ENCODE results near the gene SOD3. TPM values are rescaled to one million over a fixed set of nuclear protein-coding genes. Genes with fewer than 3 reads are reported as not detected.

The SOD3 gene
- total and polyA plus RNA-seq, 2 of the 13 experiments (the other 11 are each of a cell fraction or from before 2014, with no cell fraction given) = 0.04 TPM; not detected in 1

DNA sequence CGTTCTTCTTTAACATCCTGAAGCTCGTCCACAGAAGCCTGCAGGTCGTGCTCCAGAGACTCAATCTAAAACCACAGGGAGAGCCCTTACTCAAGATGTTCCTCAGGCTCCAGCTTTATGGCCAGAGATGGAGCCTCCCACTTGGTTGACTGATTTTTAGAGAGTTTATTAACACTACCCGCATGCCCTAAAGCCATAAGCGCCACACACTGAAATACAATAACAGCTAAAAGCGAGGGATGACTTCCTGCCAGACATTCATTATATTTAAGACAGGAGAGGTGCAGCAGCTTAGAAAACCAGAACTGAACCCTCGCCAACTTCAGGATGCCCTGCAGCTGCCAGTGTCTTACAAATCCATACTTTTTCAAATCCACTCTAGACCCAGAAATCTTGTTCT is 42.0 kb downstream of the SOD3 start:
- no peak overlapping the region for H3K4me2 ChIP-seq (ENCODE audit: low read depth, low read length)
- intact Hi-C loops (cut with micrococcal nuclease; ENCODE audit: unreplicated experiment) = no loop called here
- no peaks in the 10 kb centered on the region for H3K36me3 ChIP-seq (replicated peaks in 1 of 2; ENCODE audit: control insufficient read depth in 1 of 2, insufficient read depth in 2 of 2, low read length in 2 of 2)
- 41% methylated on average over 7 of the region's 7 CpGs for WGBS (ENCODE audit: low lambda C conversion rate)
- no peak for ATAC-seq
- CTCF ChIA-PET (ENCODE audit: low intra/inter-chr PET ratio, low total read pairs) = no interaction called here
- no TSS peak for BruUV-seq (replicated peaks)
- H3K9me3 ChIP-seq (ENCODE audit: low read length) = no peaks in the 10 kb centered on the region
- no peak for DNase-seq (ENCODE audit: low spot score)
- POLR2A ChIA-PET = no interaction called here
- no peak overlapping the region for H3K9ac ChIP-seq (ENCODE audit: insufficient read depth, low read depth, low read length)
- H4K20me1 ChIP-seq (ENCODE audit: insufficient read depth, low read length) = no peaks in the 10 kb centered on the region
- H3K4me1 ChIP-seq (ENCODE audit: insufficient read depth, low read length) = peaks cover 10% of the 10 kb centered on the region
- no peak overlapping the region for H3K4me3 ChIP-seq (replicated peaks in 1 of 3; ENCODE audit: insufficient read depth in 1 of 3, low read depth in 2 of 3, low read length in 3 of 3)
- no peak overlapping the region for H3K27ac ChIP-seq (ENCODE audit: extremely low read length, insufficient read depth, low read length)
- no peak for FAIRE-seq
- no peak overlapping the region for H2AFZ ChIP-seq (ENCODE audit: low read length)
- H3K27me3 ChIP-seq (ENCODE audit: control insufficient read depth in 1 of 2, insufficient read depth in 2 of 2, low read length in 2 of 2) = no peaks in the 10 kb centered on the region
- no peaks in the 10 kb centered on the region for H3K79me2 ChIP-seq (ENCODE audit: insufficient read depth, low read length)
- in situ Hi-C loops (cut with HindIII; ENCODE audit: extremely low pct_ligation_motif_present, low pct_unique_long_range_greater_than_20kb) = no loop called here
- TF ChIP-seq MEF2D (CRISPR knock-in tag; IDR thresholded peaks at IDR 0.05) = no peak
- TF ChIP-seq SALL2 (CRISPR knock-in tag; IDR thresholded peaks at IDR 0.05) = no peak
- no peak for TF ChIP-seq RARA (CRISPR knock-in tag; IDR thresholded peaks at IDR 0.05)
- no peak for TF ChIP-seq ZNF639 (CRISPR knock-in tag; conservative IDR thresholded peaks at IDR 0.05)
- TF ChIP-seq ZNF792 (CRISPR knock-in tag; IDR thresholded peaks at IDR 0.05) = no peak
- TF ChIP-seq ZNF143 (CRISPR knock-in tag; IDR thresholded peaks at IDR 0.05) = no peak
- no peak for TF ChIP-seq SIN3B (IDR thresholded peaks at IDR 0.05; ENCODE audit: low read length)
- TF ChIP-seq ZZZ3 (CRISPR knock-in tag; IDR thresholded peaks at IDR 0.05; ENCODE audit: borderline replicate concordance) = no peak
- TF ChIP-seq, protein P1, sequence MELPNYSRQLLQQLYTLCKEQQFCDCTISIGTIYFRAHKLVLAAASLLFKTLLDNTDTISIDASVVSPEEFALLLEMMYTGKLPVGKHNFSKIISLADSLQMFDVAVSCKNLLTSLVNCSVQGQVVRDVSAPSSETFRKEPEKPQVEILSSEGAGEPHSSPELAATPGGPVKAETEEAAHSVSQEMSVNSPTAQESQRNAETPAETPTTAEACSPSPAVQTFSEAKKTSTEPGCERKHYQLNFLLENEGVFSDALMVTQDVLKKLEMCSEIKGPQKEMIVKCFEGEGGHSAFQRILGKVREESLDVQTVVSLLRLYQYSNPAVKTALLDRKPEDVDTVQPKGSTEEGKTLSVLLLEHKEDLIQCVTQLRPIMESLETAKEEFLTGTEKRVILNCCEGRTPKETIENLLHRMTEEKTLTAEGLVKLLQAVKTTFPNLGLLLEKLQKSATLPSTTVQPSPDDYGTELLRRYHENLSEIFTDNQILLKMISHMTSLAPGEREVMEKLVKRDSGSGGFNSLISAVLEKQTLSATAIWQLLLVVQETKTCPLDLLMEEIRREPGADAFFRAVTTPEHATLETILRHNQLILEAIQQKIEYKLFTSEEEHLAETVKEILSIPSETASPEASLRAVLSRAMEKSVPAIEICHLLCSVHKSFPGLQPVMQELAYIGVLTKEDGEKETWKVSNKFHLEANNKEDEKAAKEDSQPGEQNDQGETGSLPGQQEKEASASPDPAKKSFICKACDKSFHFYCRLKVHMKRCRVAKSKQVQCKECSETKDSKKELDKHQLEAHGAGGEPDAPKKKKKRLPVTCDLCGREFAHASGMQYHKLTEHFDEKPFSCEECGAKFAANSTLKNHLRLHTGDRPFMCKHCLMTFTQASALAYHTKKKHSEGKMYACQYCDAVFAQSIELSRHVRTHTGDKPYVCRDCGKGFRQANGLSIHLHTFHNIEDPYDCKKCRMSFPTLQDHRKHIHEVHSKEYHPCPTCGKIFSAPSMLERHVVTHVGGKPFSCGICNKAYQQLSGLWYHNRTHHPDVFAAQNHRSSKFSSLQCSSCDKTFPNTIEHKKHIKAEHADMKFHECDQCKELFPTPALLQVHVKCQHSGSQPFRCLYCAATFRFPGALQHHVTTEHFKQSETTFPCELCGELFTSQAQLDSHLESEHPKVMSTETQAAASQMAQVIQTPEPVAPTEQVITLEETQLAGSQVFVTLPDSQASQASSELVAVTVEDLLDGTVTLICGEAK (IDR thresholded peaks at IDR 0.05) = no peak
- TF ChIP-seq, protein P1 (CRISPR knock-in tag; IDR thresholded peaks at IDR 0.05) = no peak
- no peak for TF ChIP-seq LRRFIP1 (CRISPR knock-in tag; conservative IDR thresholded peaks at IDR 0.05)
- no peak for TF ChIP-seq ZNF614 (CRISPR knock-in tag; IDR thresholded peaks at IDR 0.05; ENCODE audit: borderline replicate concordance)
- TF ChIP-seq HNRNPUL1 (IDR thresholded peaks at IDR 0.05; ENCODE audit: low read depth, low read length) = no peak
- TF ChIP-seq RARG (CRISPR knock-in tag; IDR thresholded peaks at IDR 0.05; ENCODE audit: low read depth) = no peak
